OCI-LY3 (cell line): ENCODE data around the gene CLDN11.

Source experiments
- H2AFZ ChIP-seq: fragments of 200-600, 300-600 bp; shearing (Covaris generic); 2 replicates; pipeline ENCODE4 v1.6.0; 2014; ENCODE audit warnings: antibody characterized with exemption, low read depth, low read length
- H3K27ac ChIP-seq: fragments of 200-600, 300-600 bp; sonication (generic); 2 replicates; pipeline ENCODE4 v1.5.1; 2014; ENCODE audit warnings: mild to moderate bottlenecking, low read length, moderate library complexity, mixed read lengths
- H3K27me3 ChIP-seq: fragments of 200-600, 300-600 bp; sonication (generic); 2 replicates; pipeline ENCODE4 v1.6.1; 2014; ENCODE audit warnings: low read depth, low read length, mixed read lengths
- H3K36me3 ChIP-seq: fragments of 200-600, 300-600 bp; sonication (generic); replicated peaks from 2 replicates; pipeline ENCODE3; 2014; ENCODE audit warnings: low read depth, low read length, mixed read lengths
- H3K4me1 ChIP-seq: fragments of 300-600, 200-600 bp; sonication (generic); 2 replicates; pipeline ENCODE4 v1.6.1; 2014; ENCODE audit warnings: low read length, mixed read lengths
- H3K4me2 ChIP-seq: fragments of 200-600, 300-600 bp; sonication (generic); 2 replicates; pipeline ENCODE4 v1.6.1; 2014; ENCODE audit warnings: low read length, mixed read lengths
- H3K4me3 ChIP-seq: fragments of 300-600, 200-600 bp; sonication (generic); 2 replicates; pipeline ENCODE4 v1.5.1; 2014; ENCODE audit warnings: antibody characterized with exemption, mild to moderate bottlenecking, low read length, moderate library complexity
- H3K79me2 ChIP-seq: fragments of 300-600, 200-600 bp; shearing (Covaris generic); 2 replicates; pipeline ENCODE4 v1.6.1; 2014; ENCODE audit warnings: mild to moderate bottlenecking, low read length, mixed read lengths
- H3K9ac ChIP-seq: fragments of 300-600, 200-600 bp; shearing (Covaris generic); 2 replicates; pipeline ENCODE4 v1.6.0; 2014; ENCODE audit warnings: mild to moderate bottlenecking, low read length, moderate library complexity
- H3K9me3 ChIP-seq: fragments of 200-600, 300-600 bp; shearing (Covaris generic); 2 replicates; pipeline ENCODE4 v1.6.1; 2014; ENCODE audit warnings: low read length, mixed read lengths; ENCODE audit not compliant: insufficient read depth
- H4K20me1 ChIP-seq: fragments of 200-600, 300-600 bp; sonication (generic); 2 replicates; pipeline ENCODE4 v1.6.1; 2016; ENCODE audit warnings: low read length, mixed read lengths; ENCODE audit not compliant: insufficient read depth
- CTCF ChIP-seq: fragments of 200-600, 300-600 bp; sonication (generic); IDR thresholded peaks from 2 replicates; pipeline ENCODE4 v1.5.1; 2014; ENCODE audit warnings: antibody characterized with exemption, low read length, low read depth
- EZH2phosphoT487 ChIP-seq: fragments of 200-600 bp; shearing (Covaris generic); IDR thresholded peaks from 2 replicates; pipeline ENCODE4 v1.6.1; 2018; ENCODE audit warnings: antibody characterized with exemption, mixed run types, low read depth

The CLDN11 gene

GRCh38 chr3:170438836-170439235 lies 20.2 kb downstream of the CLDN11 start:
- Histone ChIP-seq H2AFZ (no peak overlapping the region), H3K36me3 (no peaks in the 10 kb centered on the region), H3K27ac (no peak overlapping the region), H3K4me3 (no peak overlapping the region), H3K9ac (no peak overlapping the region), H3K4me1 (peaks cover 9% of the 10 kb centered on the region), H3K79me2 (no peaks in the 10 kb centered on the region), H4K20me1 (no peaks in the 10 kb centered on the region), H3K9me3 (no peaks in the 10 kb centered on the region), H3K4me2 (no peak overlapping the region), H3K27me3 (0 out of 2 replicates have a peak, but pooled peaks cover 3% of the 10 kb centered on the region)
- TF ChIP-seq EZH2phosphoT487 (no peak), CTCF (no peak)

GRCh38 chr3:170440344-170440743 lies 21.7 kb downstream of the CLDN11 start:
- Histone ChIP-seq H3K27ac (no peak overlapping the region), H3K36me3 (no peaks in the 10 kb centered on the region), H4K20me1 (no peaks in the 10 kb centered on the region), H3K4me3 (no peak overlapping the region), H2AFZ (no peak overlapping the region), H3K27me3 (0 out of 2 replicates have a peak, but pooled peaks cover 3% of the 10 kb centered on the region), H3K4me1 (peaks cover 9% of the 10 kb centered on the region), H3K9me3 (no peaks in the 10 kb centered on the region), H3K4me2 (peak overlapping the region; percentile 16; the same call in 1 of the 2 replicates), H3K9ac (no peak overlapping the region), H3K79me2 (no peaks in the 10 kb centered on the region)
- TF ChIP-seq CTCF (no peak), EZH2phosphoT487 (no peak)

GRCh38 chr3:170441412-170441811 lies 22.7 kb downstream of the CLDN11 start:
- no peaks in the 10 kb centered on the region for H3K9me3 ChIP-seq
- H3K4me3 ChIP-seq: no peak overlapping the region
- no peaks in the 10 kb centered on the region for H4K20me1 ChIP-seq
- H3K9ac ChIP-seq: no peak overlapping the region
- no peak overlapping the region for H2AFZ ChIP-seq
- no peak for TF ChIP-seq EZH2phosphoT487
- no peak for TF ChIP-seq CTCF
- H3K4me1 ChIP-seq: peaks cover 9% of the 10 kb centered on the region
- H3K36me3 ChIP-seq: no peaks in the 10 kb centered on the region
- H3K27ac ChIP-seq: no peak overlapping the region
- H3K4me2 ChIP-seq: no peak overlapping the region
- 0 out of 2 replicates have a peak, but pooled peaks cover 3% of the 10 kb centered on the region for H3K27me3 ChIP-seq
- H3K79me2 ChIP-seq: no peaks in the 10 kb centered on the region

- Histone ChIP-seq H3K9ac (no peak overlapping the region), H3K27me3 (peaks cover 6% of the 10 kb centered on the region; the same call in 1 of the 2 replicates), H4K20me1 (no peaks in the 10 kb centered on the region), H3K4me3 (no peak overlapping the region), H3K79me2 (no peaks in the 10 kb centered on the region), H2AFZ (no peak overlapping the region), H3K4me2 (no peak overlapping the region), H3K4me1 (peaks cover 9% of the 10 kb centered on the region), H3K36me3 (no peaks in the 10 kb centered on the region), H3K27ac (no peak overlapping the region), H3K9me3 (no peaks in the 10 kb centered on the region)
- no peak for TF ChIP-seq CTCF
- TF ChIP-seq EZH2phosphoT487: no peak
Measured at GRCh38 chr3:170442947-170443346, 24.3 kb downstream of the CLDN11 start.
